ENCODE measurements around the gene OBSCN.

Gene OBSCN

DNA sequence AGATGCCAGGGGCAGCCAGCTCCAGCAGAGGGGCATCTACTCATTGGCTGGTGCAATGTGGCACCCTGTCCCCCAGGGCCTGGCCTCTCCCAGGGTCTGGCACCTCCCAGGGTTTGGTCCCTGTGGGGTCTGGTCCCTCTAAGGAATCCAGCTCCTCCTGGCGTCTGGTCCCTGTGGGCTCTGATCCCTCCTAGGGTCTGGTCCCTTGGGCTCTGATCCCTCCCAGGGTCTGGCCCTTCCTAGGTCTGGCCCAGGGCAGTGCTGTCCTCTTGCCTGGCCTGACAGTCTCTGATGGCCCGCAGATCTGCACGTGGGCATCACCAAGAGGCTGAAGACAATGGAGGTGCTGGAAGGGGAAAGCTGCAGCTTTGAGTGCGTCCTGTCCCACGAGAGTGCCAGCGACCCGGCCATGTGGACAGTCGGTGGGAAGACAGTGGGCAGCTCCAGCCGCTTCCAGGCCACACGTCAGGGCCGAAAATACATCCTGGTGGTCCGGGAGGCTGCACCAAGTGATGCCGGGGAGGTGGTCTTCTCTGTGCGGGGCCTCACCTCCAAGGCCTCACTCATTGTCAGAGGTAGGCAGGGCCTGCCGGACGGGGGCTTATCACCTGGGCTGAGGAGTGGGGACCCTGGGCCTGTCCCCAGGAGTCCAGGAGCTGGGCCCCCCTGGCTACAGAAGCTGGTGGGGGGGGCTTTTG is 73.9 kb downstream of the OBSCN start:
- no peak overlapping the region for H3K4me3 ChIP-seq (replicated peaks; ENCODE audit: insufficient read depth, low read length)
- H3K27ac ChIP-seq (replicated peaks): no peak overlapping the region
- H3K27me3 ChIP-seq (ENCODE audit: insufficient read depth, poor library complexity, severe bottlenecking): peaks cover 1% of the 10 kb centered on the region
- no peak for TF ChIP-seq POLR2AphosphoS5 (IDR thresholded peaks at IDR 0.05; ENCODE audit: low read depth)
- DNase-seq (ENCODE audit: low read depth in 1 of 2, low spot score in 1 of 2): no peak

DNA sequence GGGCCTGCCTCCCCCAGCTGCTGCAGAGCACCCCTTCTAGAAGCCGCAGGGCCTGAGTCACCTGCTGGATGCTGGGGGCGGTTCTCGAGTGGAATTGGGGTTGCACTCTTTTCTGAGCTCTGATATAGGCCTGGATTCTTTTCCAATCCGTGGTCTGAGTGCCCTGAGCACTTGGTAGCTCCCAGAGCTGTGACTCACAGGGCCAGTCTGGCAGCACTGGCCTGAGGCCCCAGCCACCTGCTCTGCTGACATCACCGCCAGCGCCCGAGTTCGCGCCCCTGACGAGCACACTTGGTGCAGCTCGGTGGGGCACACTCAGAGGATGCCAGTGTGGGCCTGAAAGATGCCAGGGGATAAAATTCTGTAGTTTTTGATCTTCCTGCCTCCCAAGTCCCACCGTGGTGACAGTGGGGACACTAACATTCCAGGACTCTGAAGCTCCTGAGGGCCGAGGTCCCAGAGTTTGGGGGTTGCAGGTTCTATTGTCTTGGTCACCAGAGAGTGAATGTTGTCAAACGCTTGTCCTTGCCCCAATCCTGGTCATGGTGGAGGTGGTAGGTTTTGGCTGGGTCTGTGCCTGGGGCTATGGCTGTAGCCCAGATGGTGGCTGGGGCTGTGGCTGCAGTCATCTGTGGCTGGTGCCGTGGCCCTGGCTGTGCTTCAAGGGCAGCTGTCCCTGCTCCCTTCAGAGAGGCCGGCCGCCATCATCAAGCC is 74.6 kb downstream of the OBSCN start:
- DNase-seq (ENCODE audit: low read depth in 1 of 2, low spot score in 1 of 2): no peak
- Histone ChIP-seq H3K27me3 (ENCODE audit: insufficient read depth, poor library complexity, severe bottlenecking) (no peaks in the 10 kb centered on the region), H3K27ac (replicated peaks) (no peak overlapping the region), H3K4me3 (replicated peaks; ENCODE audit: insufficient read depth, low read length) (no peak overlapping the region)
- TF ChIP-seq SPI1 (IDR thresholded peaks at IDR 0.05; ENCODE audit: borderline replicate concordance, low read depth) (no peak), GABPA (IDR thresholded peaks at IDR 0.05; ENCODE audit: low read depth) (no peak), POLR2AphosphoS5 (IDR thresholded peaks at IDR 0.05; ENCODE audit: low read depth) (no peak)
- TF ChIP-seq, protein P1, sequence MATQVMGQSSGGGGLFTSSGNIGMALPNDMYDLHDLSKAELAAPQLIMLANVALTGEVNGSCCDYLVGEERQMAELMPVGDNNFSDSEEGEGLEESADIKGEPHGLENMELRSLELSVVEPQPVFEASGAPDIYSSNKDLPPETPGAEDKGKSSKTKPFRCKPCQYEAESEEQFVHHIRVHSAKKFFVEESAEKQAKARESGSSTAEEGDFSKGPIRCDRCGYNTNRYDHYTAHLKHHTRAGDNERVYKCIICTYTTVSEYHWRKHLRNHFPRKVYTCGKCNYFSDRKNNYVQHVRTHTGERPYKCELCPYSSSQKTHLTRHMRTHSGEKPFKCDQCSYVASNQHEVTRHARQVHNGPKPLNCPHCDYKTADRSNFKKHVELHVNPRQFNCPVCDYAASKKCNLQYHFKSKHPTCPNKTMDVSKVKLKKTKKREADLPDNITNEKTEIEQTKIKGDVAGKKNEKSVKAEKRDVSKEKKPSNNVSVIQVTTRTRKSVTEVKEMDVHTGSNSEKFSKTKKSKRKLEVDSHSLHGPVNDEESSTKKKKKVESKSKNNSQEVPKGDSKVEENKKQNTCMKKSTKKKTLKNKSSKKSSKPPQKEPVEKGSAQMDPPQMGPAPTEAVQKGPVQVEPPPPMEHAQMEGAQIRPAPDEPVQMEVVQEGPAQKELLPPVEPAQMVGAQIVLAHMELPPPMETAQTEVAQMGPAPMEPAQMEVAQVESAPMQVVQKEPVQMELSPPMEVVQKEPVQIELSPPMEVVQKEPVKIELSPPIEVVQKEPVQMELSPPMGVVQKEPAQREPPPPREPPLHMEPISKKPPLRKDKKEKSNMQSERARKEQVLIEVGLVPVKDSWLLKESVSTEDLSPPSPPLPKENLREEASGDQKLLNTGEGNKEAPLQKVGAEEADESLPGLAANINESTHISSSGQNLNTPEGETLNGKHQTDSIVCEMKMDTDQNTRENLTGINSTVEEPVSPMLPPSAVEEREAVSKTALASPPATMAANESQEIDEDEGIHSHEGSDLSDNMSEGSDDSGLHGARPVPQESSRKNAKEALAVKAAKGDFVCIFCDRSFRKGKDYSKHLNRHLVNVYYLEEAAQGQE (IDR thresholded peaks at IDR 0.05; ENCODE audit: insufficient replicate concordance, low read depth): no peak
- TF ChIP-seq, protein P2, sequence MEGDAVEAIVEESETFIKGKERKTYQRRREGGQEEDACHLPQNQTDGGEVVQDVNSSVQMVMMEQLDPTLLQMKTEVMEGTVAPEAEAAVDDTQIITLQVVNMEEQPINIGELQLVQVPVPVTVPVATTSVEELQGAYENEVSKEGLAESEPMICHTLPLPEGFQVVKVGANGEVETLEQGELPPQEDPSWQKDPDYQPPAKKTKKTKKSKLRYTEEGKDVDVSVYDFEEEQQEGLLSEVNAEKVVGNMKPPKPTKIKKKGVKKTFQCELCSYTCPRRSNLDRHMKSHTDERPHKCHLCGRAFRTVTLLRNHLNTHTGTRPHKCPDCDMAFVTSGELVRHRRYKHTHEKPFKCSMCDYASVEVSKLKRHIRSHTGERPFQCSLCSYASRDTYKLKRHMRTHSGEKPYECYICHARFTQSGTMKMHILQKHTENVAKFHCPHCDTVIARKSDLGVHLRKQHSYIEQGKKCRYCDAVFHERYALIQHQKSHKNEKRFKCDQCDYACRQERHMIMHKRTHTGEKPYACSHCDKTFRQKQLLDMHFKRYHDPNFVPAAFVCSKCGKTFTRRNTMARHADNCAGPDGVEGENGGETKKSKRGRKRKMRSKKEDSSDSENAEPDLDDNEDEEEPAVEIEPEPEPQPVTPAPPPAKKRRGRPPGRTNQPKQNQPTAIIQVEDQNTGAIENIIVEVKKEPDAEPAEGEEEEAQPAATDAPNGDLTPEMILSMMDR (IDR thresholded peaks at IDR 0.05; ENCODE audit: insufficient read depth, low read length): no peak

DNA sequence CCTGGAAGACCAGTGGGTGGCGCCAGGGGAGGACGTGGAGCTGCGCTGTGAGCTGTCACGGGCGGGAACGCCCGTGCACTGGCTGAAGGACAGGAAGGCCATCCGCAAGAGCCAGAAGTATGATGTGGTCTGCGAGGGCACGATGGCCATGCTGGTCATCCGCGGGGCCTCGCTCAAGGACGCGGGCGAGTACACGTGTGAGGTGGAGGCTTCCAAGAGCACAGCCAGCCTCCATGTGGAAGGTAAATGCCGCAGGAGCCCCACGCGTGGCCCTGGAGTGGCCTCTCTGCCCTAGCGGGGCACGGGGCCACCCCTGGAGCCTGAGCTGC is 75.2 kb downstream of the OBSCN start:
- Histone ChIP-seq H3K4me3 (replicated peaks; ENCODE audit: insufficient read depth, low read length) (no peak overlapping the region), H3K27ac (replicated peaks) (no peak overlapping the region), H3K27me3 (ENCODE audit: insufficient read depth, poor library complexity, severe bottlenecking) (no peaks in the 10 kb centered on the region)
- TF ChIP-seq GABPA (IDR thresholded peaks at IDR 0.05; ENCODE audit: low read depth): no peak
- no peak for DNase-seq (ENCODE audit: low read depth in 1 of 2, low spot score in 1 of 2)

DNA sequence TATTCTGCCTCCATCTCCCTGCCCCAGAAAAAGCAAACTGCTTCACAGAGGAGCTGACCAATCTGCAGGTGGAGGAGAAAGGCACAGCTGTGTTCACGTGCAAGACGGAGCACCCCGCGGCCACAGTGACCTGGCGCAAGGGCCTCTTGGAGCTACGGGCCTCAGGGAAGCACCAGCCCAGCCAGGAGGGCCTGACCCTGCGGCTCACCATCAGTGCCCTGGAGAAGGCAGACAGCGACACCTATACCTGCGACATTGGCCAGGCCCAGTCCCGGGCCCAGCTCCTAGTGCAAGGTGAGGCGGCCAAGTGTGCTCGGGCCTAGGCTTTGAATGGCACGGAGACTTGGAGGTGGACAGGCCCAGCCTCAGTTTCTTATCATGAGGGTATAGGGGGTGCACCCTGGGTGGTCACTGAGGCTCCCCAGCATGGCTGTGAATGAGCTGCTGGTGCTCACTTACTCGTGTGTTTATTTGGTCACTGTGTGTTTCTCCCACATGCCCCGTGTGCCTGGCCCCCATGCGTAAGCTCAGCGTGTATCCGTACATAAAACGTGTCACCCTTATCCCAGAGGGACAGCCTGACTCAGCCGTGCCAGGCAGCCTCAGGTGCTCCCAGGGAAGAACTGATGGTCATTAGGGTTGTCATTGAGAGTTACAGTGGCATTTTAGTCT is 75.8 kb downstream of the OBSCN start:
- H3K27ac ChIP-seq (replicated peaks): no peak overlapping the region
- no peak overlapping the region for H3K4me3 ChIP-seq (replicated peaks; ENCODE audit: insufficient read depth, low read length)
- no peak for DNase-seq (ENCODE audit: low read depth in 1 of 2, low spot score in 1 of 2)
- H3K27me3 ChIP-seq (ENCODE audit: insufficient read depth, poor library complexity, severe bottlenecking): no peaks in the 10 kb centered on the region
- TF ChIP-seq GABPA (IDR thresholded peaks at IDR 0.05; ENCODE audit: low read depth) (no peak), SPI1 (IDR thresholded peaks at IDR 0.05; ENCODE audit: borderline replicate concordance, low read depth) (no peak), POLR2AphosphoS5 (IDR thresholded peaks at IDR 0.05; ENCODE audit: low read depth) (no peak)
- TF ChIP-seq, protein P2 (IDR thresholded peaks at IDR 0.05; ENCODE audit: insufficient read depth, low read length): no peak
- TF ChIP-seq, protein P1 (IDR thresholded peaks at IDR 0.05; ENCODE audit: insufficient replicate concordance, low read depth): no peak

Measured in HL-60 (cell line).